Tibial artery (tissue), 4 donors: Measurements from ENCODE around the gene TMEM176A.

Experiments
- DNase-seq, 2 donors: peaks; one replicate each; pipeline ENCODE4 v3.0.0-alpha.2; 2019
- H3K27ac ChIP-seq, 2 donors: fragments of 200-600 bp; sonication (generic) in 1 of 2; 1 replicate in 1 of 2; 2 replicates in 1 of 2; pipeline ENCODE4 v1.5.1; 2018 to 2019; ENCODE audit warnings: mild to moderate bottlenecking in 1 of 2
- H3K27me3 ChIP-seq, 2 donors: fragments of 200-600 bp; sonication (generic) in 1 of 2; one replicate each; pipeline versions ENCODE4 v1.5.1 to v1.6.0; 2016 to 2019
- H3K36me3 ChIP-seq, 3 donors: fragments of 200-600 bp; sonication (generic) in 2 of 3; one replicate each; pipeline ENCODE4 v1.5.1; 2016 to 2019; ENCODE audit warnings: mild to moderate bottlenecking in 2 of 3
- H3K4me1 ChIP-seq, 4 donors: fragments of 200-600 bp; sonication (generic) in 2 of 4; 1 replicate in 3 of 4; 2 replicates in 1 of 4; pipeline ENCODE4 v1.5.1; 2016 to 2019
- H3K4me3 ChIP-seq, 2 donors: fragments of 200-600 bp; sonication (generic) in 1 of 2; 1 replicate in 1 of 2; 2 replicates in 1 of 2; pipeline ENCODE4 v1.5.1; 2018 to 2019; ENCODE audit warnings: mild to moderate bottlenecking in 2 of 2
- H3K9me3 ChIP-seq, 3 donors: fragments of 200-600 bp; sonication (generic) in 1 of 3; one replicate each; pipeline ENCODE4 v1.5.1; 2016 to 2019
- intact Hi-C: fragments of 100-400 bp; cut with DNase I; formaldehyde crosslinking; loops from one replicate; pipeline ENCODE4 v1.15.0; 2023; ENCODE audit warnings: low total_unique reads
- TF ChIP-seq, protein P1 (sequence below), 2 experiments: fragments of 200-600 bp in 1 of 2; fragments of 450-650 bp in 1 of 2; IDR thresholded peaks; one replicate each; pipeline ENCODE4 v1.5.1; 2017 to 2019; ENCODE audit warnings: antibody characterized with exemption in 2 of 2, mild to moderate bottlenecking in 1 of 2, moderate library complexity in 1 of 2

Gene TMEM176A

DNA sequence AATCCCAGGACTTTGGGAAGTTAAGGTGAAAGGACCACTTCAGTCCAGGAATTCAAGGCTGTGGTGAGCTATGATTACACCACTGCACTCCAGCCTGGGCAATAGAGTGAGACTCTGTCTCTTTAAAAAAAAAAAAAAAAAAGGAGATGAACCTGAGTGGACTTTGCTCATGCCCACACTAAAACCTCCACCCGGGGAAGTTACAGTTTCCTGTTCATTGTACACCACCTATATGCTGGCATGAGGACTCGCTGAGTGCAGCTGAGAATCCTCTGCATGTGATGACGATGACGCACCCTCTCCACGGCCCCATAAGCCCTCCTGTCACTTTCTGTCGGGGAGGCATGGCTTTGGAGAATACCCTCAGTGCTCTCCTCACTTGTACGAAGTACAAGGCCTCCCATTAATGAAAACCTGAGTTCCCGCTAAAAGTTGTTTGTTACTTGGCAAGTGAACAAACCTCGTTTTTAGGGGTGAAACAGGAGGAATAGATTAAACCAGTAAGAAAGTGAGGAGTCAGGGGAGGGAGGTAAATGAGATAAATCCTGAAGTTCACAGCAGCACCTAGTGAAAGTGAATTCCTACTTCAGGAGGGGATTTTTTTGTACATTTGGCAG is 16.3 kb upstream of the TMEM176A start:
- TF ChIP-seq, protein P1, sequence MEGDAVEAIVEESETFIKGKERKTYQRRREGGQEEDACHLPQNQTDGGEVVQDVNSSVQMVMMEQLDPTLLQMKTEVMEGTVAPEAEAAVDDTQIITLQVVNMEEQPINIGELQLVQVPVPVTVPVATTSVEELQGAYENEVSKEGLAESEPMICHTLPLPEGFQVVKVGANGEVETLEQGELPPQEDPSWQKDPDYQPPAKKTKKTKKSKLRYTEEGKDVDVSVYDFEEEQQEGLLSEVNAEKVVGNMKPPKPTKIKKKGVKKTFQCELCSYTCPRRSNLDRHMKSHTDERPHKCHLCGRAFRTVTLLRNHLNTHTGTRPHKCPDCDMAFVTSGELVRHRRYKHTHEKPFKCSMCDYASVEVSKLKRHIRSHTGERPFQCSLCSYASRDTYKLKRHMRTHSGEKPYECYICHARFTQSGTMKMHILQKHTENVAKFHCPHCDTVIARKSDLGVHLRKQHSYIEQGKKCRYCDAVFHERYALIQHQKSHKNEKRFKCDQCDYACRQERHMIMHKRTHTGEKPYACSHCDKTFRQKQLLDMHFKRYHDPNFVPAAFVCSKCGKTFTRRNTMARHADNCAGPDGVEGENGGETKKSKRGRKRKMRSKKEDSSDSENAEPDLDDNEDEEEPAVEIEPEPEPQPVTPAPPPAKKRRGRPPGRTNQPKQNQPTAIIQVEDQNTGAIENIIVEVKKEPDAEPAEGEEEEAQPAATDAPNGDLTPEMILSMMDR (IDR thresholded peaks at IDR 0.05) = no peak
- Histone ChIP-seq H3K27me3 (peaks cover 0 to 8% of the 10 kb centered on the region in 2 donors), H3K9me3 (no peaks in the 10 kb centered on the region), H3K4me1 (peaks cover 0 to 10% (median 0%) of the 10 kb centered on the region in 4 donors), H3K4me3 (no peak overlapping the region), H3K36me3 (no peaks in the 10 kb centered on the region), H3K27ac (no peak overlapping the region)
- intact Hi-C loops = no loop called here
- DNase-seq = no peak

DNA sequence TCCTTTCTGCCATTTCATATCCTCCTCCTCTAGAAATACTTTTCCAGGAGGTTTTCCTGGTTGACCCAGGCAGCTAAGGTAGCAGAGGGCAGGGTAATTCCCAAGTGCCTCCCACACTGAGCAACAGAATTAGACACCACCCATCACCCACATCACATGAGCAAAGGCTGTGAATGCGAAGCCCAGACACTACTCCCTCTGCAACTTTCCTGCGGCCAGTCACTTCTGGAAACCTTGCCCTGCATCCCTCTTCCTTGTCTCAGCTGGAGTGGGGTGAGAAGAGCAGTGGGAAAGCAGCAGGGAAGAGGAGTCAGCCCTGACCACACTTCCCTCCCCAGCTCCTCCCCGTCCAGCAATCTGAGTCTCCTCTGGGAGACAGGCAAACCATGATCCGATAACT is 15.6 kb upstream of the TMEM176A start:
- no peak for DNase-seq
- no peaks in the 10 kb centered on the region for H3K36me3 ChIP-seq
- intact Hi-C loops = no loop called here
- peaks cover 0 to 8% of the 10 kb centered on the region in 2 donors for H3K27me3 ChIP-seq
- no peak overlapping the region for H3K27ac ChIP-seq
- no peaks in the 10 kb centered on the region for H3K9me3 ChIP-seq
- TF ChIP-seq, protein P1 (IDR thresholded peaks at IDR 0.05) = no peak
- peaks cover 0 to 10% (median 0%) of the 10 kb centered on the region in 4 donors for H3K4me1 ChIP-seq
- H3K4me3 ChIP-seq = no peak overlapping the region

DNA sequence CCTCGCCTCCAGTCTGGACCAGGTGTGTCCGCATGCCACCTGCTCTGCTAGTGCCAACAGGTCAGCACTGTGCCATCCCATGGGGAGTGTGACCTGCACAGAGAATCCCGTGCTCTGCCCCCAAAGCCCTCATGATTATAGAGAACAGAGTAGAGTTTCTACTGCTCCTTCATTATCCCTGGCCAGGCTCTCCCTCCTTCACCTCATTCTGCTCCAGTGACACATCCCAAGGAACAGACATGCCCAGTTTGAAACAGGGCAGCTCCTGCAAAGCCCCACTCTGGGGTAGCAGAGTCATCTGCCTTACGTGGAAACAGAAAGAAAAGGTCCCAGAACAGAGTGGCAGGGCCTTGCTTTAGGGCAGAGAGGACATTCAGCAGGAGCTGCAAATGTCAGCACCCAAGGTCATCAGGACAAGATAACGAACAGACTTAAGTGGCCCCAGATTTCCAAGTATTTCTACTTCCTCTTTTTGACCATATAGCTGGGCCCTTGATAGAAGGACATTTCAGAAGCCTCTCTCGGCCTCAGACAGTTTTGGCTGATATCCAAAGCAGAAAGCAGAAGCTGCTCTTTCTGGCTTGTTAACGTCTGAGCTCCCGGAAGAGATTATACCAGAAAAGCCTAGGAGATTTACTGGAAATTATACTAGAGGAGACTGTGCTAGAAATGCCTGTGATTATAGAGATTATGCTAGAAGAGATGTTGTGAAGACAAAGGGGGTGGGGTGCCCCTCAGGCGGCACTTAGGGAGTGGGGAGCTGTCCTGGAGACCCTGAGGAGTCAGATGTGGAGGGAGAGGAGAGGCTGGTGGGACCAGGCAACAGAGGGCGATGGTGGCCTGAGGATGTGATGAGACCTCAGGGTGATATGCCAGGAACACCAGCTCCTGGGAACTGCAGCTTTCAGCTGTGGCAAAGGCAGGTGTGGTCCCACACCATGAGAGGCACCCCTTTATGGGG is 13.0 kb upstream of the TMEM176A start:
- intact Hi-C loops = no loop called here
- Histone ChIP-seq H3K4me3 (no peak overlapping the region), H3K36me3 (peaks cover 0 to 3% (median 0%) of the 10 kb centered on the region in 3 donors), H3K27me3 (no peaks in the 10 kb centered on the region), H3K4me1 (peaks cover 0 to 10% (median 0%) of the 10 kb centered on the region in 4 donors), H3K27ac (no peak overlapping the region), H3K9me3 (no peaks in the 10 kb centered on the region)
- DNase-seq = peak in 1 of 2 donors; percentile 43
- TF ChIP-seq, protein P1 (IDR thresholded peaks at IDR 0.05) = no peak

DNA sequence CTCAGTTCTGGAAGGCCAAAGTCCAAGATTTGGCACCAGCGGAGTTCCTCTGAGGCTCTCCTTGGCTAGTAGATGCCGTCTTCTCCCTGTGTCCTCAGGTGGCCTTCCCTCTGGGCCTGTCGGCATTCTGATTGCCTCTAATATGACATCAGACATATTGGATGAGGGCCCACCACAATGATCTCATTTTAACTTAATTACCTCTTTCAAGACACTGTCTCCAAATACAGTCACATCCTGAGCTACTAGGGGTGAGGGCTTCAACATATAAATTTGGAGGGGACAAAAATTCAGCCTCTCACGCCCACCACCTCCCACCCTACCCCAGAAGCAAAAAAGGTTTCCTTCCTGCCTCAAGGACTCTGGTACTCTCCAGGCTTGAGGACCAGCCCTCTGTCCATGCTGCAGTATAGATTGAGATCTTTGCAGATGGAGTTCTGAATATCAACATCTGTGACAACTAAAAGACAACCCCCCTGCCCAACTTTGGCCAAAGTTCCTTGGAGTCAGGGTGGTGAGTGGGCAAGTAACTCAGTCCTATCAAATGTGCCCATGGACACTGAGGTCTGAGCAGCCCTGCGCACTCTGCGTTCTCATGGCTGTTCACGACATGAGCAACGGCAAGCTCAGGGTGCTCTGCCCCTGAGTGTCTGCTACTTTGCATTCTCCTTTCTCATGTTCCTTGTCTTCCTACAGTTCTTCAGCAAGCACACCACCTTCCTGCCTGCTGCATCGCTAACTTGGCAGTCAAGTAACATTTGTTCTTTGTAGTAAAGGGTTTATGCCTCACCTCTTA is 11.9 kb upstream of the TMEM176A start:
- peaks cover 0 to 3% (median 0%) of the 10 kb centered on the region in 3 donors for H3K36me3 ChIP-seq
- intact Hi-C loops = no loop called here
- DNase-seq = peak in 1 of 2 donors; percentile 48
- no peak overlapping the region for H3K27ac ChIP-seq
- H3K27me3 ChIP-seq = no peaks in the 10 kb centered on the region
- H3K4me3 ChIP-seq = no peak overlapping the region
- TF ChIP-seq, protein P1 (IDR thresholded peaks at IDR 0.05) = no peak
- H3K4me1 ChIP-seq = peaks cover 0 to 10% (median 0%) of the 10 kb centered on the region in 4 donors
- no peaks in the 10 kb centered on the region for H3K9me3 ChIP-seq

GRCh38 chr7:150790416-150791075 is 10.0 kb upstream of the TMEM176A start:
- DNase-seq = no peak
- no peaks in the 10 kb centered on the region for H3K9me3 ChIP-seq
- no peak overlapping the region for H3K27ac ChIP-seq
- H3K27me3 ChIP-seq = peaks cover 0 to 5% of the 10 kb centered on the region in 2 donors
- TF ChIP-seq, protein P1 (IDR thresholded peaks at IDR 0.05) = no peak
- H3K4me1 ChIP-seq = peaks cover 0 to 10% (median 0%) of the 10 kb centered on the region in 4 donors
- H3K36me3 ChIP-seq = peaks cover 0 to 3% (median 2%) of the 10 kb centered on the region in 3 donors
- no peak overlapping the region for H3K4me3 ChIP-seq
- intact Hi-C loops = no loop called here
